Brain pericyte (primary cell): ENCODE results near the gene CAMK2N1.

ENCODE experiments used
- DNase-seq: peaks from one replicate; pipeline ENCODE4 v3.0.0-alpha.2; 2012; ENCODE audit warnings: low read depth, low spot score

CAMK2N1 gene

DNA sequence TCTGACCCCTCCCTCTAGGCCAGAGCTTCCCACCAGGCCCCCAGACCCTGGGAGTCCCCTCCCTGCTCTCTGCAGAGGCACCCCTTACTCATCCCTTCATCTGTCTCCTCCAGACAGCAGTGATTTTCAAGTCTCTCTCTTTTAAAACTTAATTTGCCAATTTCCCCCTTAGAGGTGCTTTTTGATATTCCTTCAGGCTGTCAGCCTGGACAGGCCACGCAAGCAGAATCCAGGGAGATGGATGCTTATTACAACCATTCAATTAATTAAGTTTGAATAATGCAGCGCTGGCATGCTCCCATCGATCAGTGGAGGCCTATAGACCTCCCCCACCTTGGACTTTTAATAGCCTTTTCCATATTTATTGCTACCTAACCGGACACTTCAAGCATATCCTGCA lies 6.2 kb downstream of the CAMK2N1 start:
- no peak for DNase-seq

DNA sequence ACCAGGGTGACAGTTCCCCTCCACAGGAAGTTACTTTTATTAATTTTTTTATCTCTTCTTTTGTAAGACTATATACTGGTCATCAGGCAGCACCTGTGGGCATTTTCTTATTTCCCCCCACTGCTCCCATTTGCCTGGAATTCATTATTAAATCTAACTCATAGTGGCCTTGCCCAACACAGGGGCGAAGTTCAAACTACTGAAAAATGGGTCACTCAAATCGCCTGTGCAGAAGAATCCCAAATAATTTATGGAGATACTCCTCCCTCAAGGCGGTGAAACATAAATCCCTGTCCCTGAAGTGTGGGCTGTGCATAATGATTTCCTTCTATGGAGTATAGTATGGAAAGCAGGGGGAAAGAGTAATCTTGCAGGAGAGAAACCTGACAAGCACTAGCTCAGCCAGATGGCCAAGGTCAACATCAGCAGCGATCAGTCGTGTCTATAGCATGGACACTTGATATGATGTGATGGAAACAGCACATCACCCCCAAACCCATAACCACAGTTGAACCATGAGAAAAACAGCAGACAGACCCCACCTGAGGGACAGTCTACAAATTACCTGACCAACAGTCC lies 7.9 kb downstream of the CAMK2N1 start:
- no peak for DNase-seq

DNA sequence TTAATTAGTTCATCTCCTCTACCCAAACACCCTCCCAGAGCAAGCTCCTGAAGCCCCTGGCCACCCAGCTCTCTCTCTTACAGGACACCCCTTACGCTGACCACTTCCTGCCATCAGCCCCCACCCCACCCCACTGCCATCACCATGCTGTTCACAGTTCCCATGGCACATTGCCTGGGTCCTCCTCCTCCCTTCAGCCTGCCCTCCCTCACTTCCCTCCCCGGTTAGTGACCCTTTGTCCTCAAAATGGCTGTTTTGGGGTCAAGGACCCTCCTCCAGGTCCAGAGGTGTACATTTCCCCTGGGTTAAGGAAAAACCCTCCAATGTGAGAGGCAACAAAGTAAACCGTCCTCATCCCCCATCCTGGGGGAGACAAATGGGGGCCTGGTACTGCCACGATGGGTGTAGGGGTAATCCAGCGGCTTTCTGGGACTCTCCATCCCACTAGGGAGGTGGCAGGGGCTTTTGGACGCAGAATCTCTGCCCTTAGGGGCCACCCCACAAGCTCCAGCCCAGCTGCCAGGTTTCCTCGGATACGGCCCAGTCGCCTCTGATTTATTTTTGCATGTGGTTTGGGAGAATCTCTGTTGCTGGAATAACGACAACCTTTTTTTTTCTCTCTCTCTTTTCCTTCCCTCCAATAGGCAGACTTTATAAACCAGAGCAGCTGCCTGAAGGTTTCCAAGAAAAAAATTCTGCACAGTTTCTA lies 8.5 kb downstream of the CAMK2N1 start:
- no peak for DNase-seq

DNA sequence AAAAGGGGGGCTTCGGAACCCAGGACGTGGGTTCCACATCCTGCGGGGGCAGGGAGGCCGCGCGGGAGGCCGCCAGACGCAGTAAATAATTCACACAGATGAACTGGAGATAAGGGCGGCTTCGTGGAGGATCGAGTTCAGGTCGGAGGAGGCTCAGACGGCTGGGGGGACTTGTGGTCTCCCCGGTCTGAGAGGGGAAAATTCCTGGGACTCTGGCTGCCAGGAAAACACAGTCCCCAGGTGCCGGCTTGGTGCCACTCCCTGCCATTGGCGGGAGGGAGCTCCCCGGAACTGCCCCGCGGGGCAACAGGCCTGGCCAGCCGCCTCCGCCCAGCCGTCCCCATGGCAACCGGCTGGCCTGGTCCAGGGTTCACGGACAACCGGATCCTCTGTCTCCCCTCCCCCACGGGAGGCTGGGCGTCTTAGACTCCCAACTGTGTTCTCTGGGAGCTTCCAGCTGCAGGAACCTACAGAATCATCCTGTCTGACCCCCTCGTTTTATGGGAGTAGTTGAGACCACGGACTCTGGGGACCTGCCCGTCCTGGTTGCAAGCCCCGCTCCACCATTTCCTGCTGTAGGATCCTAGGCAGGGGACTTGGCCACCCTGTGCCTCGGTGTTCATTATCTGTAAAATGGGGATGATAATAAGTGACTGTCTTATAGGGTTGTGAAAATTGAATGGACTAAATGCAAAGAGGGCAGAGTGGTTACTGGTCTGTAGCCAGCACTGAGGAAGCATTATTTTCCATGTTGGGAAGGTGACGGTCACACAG lies 9.6 kb downstream of the CAMK2N1 start:
- DNase-seq, result no peak

- no peak for DNase-seq
These were observed 11.0 kb downstream of the CAMK2N1 start for GRCh38 chr1:20474996-20475395.

DNA sequence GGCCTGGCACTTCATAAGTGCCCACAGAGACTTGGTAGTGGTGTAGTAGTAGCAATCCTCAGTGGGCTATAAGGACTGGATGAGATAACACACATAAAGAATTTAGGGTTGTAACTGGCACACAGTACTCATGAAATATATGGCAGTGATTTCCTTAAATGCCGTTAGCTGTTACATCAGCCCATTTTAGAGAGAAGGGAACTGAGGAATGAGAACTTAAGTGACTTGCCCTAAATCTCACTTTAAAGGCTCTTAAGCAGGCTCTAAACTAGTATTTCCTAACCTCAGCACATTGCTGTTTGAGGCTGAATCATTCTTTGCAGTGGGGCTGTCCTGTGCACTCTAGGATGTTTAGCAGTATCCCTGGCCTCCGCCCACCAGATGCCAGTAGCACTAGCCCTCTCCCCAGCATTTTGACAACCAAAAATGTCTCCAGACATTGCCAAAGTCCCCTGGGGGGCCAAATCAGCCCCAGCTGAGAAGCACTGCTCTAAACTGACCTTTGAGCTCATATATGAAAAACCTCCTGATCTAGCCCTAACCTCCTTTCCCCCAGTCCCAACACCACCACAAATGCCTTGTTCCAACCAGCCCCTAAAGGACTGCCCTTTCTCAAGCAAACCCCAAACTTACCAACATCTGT lies 11.6 kb downstream of the CAMK2N1 start:
- no peak for DNase-seq

DNA sequence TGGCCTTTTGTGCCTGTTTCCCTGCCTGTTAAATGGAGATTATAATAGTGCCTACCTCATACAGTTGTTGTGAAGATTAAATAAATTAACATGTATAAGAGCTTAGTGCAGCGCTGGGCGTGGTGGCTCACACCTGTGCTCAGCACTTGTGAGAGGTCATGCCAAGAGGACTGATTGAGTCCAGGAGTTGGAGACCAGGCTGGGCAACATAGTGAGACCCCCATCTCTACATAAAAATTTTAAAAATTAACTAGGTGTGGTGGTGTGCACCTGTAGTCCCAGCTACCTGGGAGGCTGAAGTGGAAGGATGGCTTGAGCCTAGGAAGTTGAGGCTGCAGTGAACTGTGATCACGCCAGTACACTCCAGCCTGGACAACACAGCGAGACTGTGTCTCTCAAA lies 12.1 kb downstream of the CAMK2N1 start:
- no peak for DNase-seq

DNA sequence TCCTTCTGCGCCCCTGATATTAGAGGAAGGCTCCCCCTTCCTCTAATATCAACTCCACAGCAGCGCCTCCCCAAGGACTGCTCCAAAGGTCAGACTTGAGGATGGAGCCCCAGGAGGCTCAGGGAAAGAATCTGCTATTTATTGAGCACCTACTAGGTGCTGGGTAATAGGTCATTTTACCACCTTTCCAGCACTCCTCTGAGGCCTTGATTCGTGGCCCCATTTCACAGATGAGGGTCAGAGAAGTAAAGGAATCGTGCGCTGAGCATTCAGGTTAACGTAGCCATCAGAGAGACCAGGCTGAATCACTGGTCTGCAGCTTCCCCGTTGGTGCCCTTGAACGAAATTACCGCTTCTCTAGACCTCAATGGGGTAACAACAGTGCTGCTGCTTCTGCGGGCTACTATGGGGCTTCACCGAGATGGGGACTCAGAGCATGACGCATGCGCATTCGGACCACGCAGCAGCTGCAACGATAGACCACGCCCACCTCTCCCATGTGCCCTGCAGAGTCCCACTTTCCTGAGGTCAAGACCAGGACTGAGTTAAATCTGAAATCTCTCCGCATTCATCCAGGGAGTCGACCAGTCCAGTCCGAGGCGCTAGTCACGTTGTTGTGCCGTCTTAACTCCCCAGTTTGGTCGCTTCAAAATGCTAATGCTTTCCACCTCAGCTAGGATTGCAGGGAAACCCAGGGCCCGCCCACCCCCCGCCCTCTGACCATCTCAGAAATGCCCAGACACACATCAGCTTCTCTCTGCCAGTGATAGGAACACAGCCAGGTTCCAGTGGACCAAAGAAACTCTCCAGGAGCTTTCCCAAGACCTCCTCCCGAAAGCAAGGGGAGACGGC lies 12.9 kb downstream of the CAMK2N1 start:
- DNase-seq, result no peak

DNA sequence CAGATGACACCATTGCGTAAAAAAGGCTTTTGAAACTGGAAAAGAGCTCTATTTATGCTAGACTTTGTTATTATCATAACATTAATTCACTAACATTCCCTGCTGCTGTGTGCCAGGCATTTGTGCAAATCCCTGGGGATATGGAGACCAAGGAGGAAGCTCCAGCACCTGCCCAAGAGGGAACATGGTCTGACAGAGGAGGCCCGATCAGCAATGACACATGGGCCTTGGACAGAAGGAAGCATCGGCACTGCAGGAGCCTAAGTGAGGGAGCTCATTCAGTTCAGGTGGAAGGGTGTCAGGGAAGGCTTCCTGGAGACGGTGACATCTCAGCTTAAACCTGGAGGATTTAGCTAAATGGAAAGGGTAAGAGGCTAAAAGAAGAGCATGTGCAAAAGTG lies 13.9 kb downstream of the CAMK2N1 start:
- no peak for DNase-seq

GRCh38 chr1:20470194-20470593 lies 15.8 kb downstream of the CAMK2N1 start:
- no peak for DNase-seq

DNA sequence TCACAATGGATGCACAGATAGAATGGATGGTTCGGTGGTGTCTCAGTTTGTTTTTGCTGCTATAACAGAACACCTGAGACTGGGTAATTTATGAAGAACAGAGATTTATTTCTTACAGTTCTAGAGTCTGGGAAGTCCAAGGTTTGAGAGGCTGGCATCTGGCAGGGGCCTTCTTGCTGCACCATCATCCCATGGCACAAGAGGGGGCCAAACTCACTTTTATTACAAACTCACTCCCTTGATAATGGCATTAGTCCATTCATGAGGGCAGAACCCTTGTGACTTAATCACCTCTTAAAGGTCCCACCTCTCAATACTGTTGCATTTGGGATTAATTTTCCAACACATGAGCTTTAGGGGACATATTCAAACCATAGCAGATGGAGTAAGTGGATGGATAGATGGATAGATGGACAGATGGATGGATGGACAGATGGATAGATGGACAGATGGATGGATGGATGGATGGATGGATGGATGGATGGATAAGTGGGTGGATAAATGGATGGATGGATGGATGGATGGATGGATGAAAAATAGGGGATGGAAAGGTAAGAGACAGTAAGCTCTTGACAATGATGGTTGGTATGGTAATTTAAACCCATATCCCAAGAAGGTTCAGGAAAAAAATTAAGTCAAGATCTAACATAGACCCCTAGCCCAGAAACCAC lies 16.5 kb downstream of the CAMK2N1 start:
- no peak for DNase-seq

DNA sequence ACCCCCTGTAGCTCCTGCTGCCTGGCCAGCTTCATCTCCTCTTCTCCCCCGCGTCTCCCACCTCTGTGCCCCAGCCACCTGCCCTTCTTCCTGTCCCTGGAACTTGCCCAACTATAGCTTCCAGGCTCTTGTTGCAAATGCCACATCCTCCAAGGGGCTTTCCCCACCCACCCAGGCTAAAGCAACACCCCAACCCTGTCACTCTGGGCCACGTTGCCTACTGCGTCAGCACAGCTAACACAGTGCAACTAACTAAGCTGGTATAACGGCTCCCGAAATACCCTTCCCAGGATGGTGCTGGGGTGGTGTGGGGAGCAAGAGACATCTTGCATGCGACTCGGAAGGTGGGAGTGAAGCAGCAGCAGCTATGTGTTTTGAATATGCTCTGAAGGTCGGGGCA lies 19.7 kb downstream of the CAMK2N1 start:
- DNase-seq, result no peak

- DNase-seq, result no peak
These were observed 20.8 kb downstream of the CAMK2N1 start for GRCh38 chr1:20465187-20465586.

GRCh38 chr1:20463502-20463901 lies 22.5 kb downstream of the CAMK2N1 start:
- no peak for DNase-seq

DNA sequence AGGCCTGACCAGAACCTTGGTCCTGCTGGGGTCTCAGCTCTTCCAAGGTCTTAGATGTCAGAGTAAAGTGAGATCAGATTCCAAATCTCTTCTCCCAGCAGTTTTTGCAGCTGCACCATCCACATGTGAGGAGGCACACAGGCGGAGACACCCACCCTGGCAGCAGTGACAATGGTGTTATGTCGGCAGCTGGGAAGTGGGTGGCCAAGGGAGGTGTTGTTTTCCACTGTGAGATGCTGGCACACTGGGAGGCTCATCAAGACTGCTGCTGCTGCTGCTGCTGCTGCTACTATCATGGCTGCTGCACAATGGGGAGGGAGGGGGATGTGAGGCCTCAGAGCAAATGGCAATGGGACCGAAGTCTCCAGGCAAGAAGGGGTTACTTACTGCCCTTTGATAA lies 23.6 kb downstream of the CAMK2N1 start:
- DNase-seq, result no peak

- DNase-seq, result no peak
These were observed 27.3 kb downstream of the CAMK2N1 start for GRCh38 chr1:20458717-20459116.

DNA sequence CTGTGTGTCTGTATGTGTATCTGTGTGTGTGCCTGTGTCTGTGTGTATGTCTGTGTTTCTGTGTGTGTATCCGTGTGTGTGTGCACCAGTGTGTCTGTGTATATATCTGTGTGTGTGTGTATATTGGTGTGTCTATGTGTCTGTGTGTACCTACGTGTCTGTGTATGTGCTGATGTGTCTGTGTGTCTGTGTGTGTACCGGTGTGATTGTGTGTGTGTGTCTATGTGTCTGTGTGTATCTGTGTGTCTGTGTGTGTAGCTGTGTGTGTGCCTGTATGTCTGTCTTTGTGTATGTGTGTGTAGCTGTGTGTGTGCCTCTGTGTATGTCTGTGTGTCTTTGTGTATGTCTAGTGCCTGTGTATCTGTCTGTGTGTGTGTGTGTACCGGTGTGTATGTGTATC lies 32.0 kb downstream of the CAMK2N1 start:
- DNase-seq, result no peak

- DNase-seq, result no peak
These were observed 36.2 kb downstream of the CAMK2N1 start for GRCh38 chr1:20449735-20450311.

DNA sequence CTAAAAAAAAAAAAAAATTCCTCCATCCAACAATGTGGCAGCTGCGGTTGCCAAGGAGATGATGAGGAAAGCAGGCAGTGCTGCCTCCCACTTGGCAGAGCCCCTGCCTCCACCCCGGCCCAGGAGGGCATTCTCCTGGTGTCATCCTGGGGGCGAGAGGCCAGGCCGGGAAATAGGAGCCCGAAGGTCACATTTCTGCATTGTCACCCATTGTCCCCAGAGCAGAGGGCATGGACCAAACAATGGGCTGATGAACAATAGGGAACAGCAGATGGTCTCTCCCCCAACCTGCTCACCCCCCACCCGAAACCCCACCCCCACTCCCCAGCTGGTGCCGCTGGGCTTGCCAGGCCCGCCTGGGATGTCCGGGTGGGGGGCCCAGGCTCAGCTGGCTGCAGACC lies 37.3 kb downstream of the CAMK2N1 start:
- DNase-seq, result no peak

DNA sequence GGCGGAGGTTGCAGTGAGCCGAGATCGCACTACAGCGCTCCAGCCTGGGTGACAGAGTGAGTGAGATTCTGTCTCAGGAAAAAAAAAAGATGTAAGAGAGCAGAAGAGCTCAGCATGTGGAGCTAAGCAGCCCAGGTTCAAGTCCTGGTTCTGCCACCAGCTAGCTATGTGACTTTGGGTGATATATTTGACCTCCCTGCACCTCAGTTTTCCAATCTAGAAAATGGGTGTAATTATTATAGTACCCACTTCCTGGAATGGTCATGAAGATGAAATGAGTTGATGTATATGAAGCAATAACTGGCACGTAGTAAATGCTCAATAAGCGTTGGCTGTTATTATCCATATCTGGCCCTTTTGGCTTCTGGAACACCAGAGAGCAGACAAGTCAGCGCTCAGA lies 38.2 kb downstream of the CAMK2N1 start:
- DNase-seq, result no peak

DNA sequence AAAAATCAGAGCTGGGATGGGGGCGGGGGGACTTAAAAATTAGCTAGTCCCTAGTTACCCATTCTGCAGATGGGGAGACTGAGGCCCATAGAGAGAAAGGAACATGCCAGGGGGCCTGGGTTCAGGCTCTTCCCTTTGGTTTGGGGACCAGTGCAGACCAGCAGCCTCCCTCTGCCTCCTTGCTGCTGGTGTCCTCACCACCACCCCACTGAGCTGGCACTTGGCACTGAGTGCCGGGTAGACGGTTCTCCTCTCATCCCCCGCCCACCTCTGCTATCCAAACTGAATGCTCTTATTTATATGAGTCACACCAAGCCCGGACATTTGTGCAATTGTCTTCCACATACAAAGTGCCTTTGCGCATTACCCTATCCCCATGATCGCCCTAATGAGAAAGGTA lies 39.2 kb downstream of the CAMK2N1 start:
- DNase-seq, result no peak
